Astrocyte (in vitro differentiated cells and primary cell): ENCODE data around the gene A4GALT. TPM values are rescaled to one million over a fixed set of nuclear protein-coding genes. Genes with fewer than 3 reads are reported as not detected.

Experiments
- DNase-seq: peaks from one replicate; pipeline ENCODE4 v3.0.0-alpha.2; 2010; ENCODE audit warnings: low read depth
- FAIRE-seq: peaks from 2 replicates; lab custom pipeline; 2011; peaks lifted over from hg19 to GRCh38; lab: Jason Lieb, UNC
- H2AFZ ChIP-seq: 2 replicates; pipeline ENCODE4 v1.6.0; 2012; ENCODE audit warnings: low read depth, low read length, inconsistent platforms
- H3K27ac ChIP-seq: 2 replicates; pipeline ENCODE4 v1.5.1; 2011; ENCODE audit warnings: low read depth, low read length, inconsistent platforms
- H3K27me3 ChIP-seq: 2 replicates; pipeline ENCODE4 v1.6.0; 2011; ENCODE audit warnings: low read length, inconsistent platforms; ENCODE audit not compliant: insufficient read depth
- H3K36me3 ChIP-seq: 2 replicates; pipeline ENCODE4 v1.5.1; 2011; ENCODE audit warnings: low read length, inconsistent platforms; ENCODE audit not compliant: insufficient read depth
- H3K4me1 ChIP-seq: 2 replicates; pipeline ENCODE4 v1.5.1; 2011; ENCODE audit warnings: low read length, inconsistent platforms; ENCODE audit not compliant: insufficient read depth
- H3K4me2 ChIP-seq: 2 replicates; pipeline ENCODE4 v1.6.0; 2012; ENCODE audit warnings: low read length, inconsistent platforms
- H3K4me3 ChIP-seq: 2 replicates; pipeline ENCODE4 v1.5.1; 2011; ENCODE audit warnings: low read depth, mild to moderate bottlenecking, low read length, inconsistent platforms; ENCODE audit not compliant: insufficient read depth
- H3K79me2 ChIP-seq: 2 replicates; pipeline ENCODE4 v1.6.0; 2012; ENCODE audit warnings: mild to moderate bottlenecking, low read length, inconsistent platforms; ENCODE audit not compliant: insufficient read depth
- H3K9ac ChIP-seq: 2 replicates; pipeline ENCODE4 v1.6.0; 2012; ENCODE audit warnings: mild to moderate bottlenecking, low read length, inconsistent platforms
- H3K9me3 ChIP-seq: 2 replicates; pipeline ENCODE4 v1.5.1; 2012; ENCODE audit warnings: low read depth, mild to moderate bottlenecking, low read length, inconsistent platforms; ENCODE audit not compliant: insufficient read depth
- H4K20me1 ChIP-seq: 2 replicates; pipeline ENCODE4 v1.6.0; 2012; ENCODE audit warnings: low read length, inconsistent platforms; ENCODE audit not compliant: insufficient read depth
- H3K27ac Mint-ChIP-seq: one replicate; pipeline ENCODE4 v1.8.0; 2021; ENCODE audit warnings: mild to moderate bottlenecking, mixed read lengths; ENCODE audit not compliant: unreplicated experiment
- H3K27me3 Mint-ChIP-seq: one replicate; pipeline ENCODE4 v1.8.0; 2021; ENCODE audit warnings: low read depth, mixed read lengths; ENCODE audit not compliant: unreplicated experiment
- H3K36me3 Mint-ChIP-seq: one replicate; pipeline ENCODE4 v1.8.0; 2021; ENCODE audit warnings: low read depth, mixed read lengths; ENCODE audit not compliant: unreplicated experiment
- H3K4me1 Mint-ChIP-seq: one replicate; pipeline ENCODE4 v1.8.0; 2021; ENCODE audit warnings: low read depth, mixed read lengths; ENCODE audit not compliant: unreplicated experiment
- H3K4me3 Mint-ChIP-seq: one replicate; pipeline ENCODE4 v1.8.0; 2021; ENCODE audit warnings: mild to moderate bottlenecking, moderate library complexity, mixed read lengths; ENCODE audit not compliant: unreplicated experiment
- H3K9me3 Mint-ChIP-seq: one replicate; pipeline ENCODE4 v1.8.0; 2021; ENCODE audit warnings: mild to moderate bottlenecking, mixed read lengths; ENCODE audit not compliant: unreplicated experiment
- EZH2 ChIP-seq: IDR thresholded peaks from 2 replicates; pipeline ENCODE4 v1.6.1; 2012; ENCODE audit warnings: mild to moderate bottlenecking, low read length, inconsistent platforms; ENCODE audit not compliant: insufficient read depth
- total RNA-seq: library from RNA; stranded (reverse); gene quantifications from 2 replicates; pipeline ENCODE4 v1.2.1, GENCODE V29; 2021
- TF ChIP-seq, protein P1 (sequence below): IDR thresholded peaks from 2 replicates; pipeline ENCODE4 v1.5.1; 2011; ENCODE audit warnings: low read depth, mild to moderate bottlenecking, inconsistent platforms, low read length, moderate library complexity; ENCODE audit not compliant: insufficient read depth

A4GALT gene
- total RNA-seq, 1 donor from 2014 or later: 1.9 TPM

DNA sequence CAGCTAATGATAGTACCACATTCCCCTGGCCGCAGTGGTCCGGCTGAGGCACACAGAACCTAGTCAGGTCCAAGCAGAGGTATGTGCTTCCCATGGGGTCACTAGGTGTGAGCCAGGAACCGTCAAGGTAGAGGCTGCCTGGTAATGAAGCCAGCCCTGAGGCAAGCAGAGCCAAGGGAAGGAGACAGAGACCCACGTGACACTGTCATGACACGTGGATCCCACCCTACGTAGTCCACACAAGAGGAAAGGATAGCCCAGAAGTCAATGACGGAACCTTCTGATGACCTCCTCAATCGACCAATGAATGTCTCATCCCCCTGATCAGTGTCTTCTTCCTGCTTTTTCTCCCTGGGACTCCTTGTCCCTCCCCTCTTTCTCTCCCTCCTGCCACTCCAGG, 19.0 kb downstream of the A4GALT start:
- H2AFZ ChIP-seq: no peak overlapping the region
- DNase-seq (no peak), FAIRE-seq (no peak)
- H3K36me3 ChIP-seq: no peaks in the 10 kb centered on the region
- H3K36me3 Mint-ChIP-seq: no peaks in the 10 kb centered on the region
- no peak overlapping the region for H3K4me3 ChIP-seq
- no peak overlapping the region for H3K27ac ChIP-seq
- H3K27me3 Mint-ChIP-seq: no peaks in the 10 kb centered on the region
- H3K4me3 Mint-ChIP-seq: no peak overlapping the region
- peaks cover 2% of the 10 kb centered on the region for H3K4me1 Mint-ChIP-seq
- H3K4me2 ChIP-seq: no peak overlapping the region
- H3K79me2 ChIP-seq: no peaks in the 10 kb centered on the region
- TF ChIP-seq, protein P1, sequence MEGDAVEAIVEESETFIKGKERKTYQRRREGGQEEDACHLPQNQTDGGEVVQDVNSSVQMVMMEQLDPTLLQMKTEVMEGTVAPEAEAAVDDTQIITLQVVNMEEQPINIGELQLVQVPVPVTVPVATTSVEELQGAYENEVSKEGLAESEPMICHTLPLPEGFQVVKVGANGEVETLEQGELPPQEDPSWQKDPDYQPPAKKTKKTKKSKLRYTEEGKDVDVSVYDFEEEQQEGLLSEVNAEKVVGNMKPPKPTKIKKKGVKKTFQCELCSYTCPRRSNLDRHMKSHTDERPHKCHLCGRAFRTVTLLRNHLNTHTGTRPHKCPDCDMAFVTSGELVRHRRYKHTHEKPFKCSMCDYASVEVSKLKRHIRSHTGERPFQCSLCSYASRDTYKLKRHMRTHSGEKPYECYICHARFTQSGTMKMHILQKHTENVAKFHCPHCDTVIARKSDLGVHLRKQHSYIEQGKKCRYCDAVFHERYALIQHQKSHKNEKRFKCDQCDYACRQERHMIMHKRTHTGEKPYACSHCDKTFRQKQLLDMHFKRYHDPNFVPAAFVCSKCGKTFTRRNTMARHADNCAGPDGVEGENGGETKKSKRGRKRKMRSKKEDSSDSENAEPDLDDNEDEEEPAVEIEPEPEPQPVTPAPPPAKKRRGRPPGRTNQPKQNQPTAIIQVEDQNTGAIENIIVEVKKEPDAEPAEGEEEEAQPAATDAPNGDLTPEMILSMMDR: no peak
- TF ChIP-seq EZH2: no peak
- H3K27ac Mint-ChIP-seq: no peak overlapping the region
- H4K20me1 ChIP-seq: no peaks in the 10 kb centered on the region
- no peak overlapping the region for H3K9ac ChIP-seq
- no peaks in the 10 kb centered on the region for H3K27me3 ChIP-seq
- no peaks in the 10 kb centered on the region for H3K9me3 ChIP-seq
- no peaks in the 10 kb centered on the region for H3K9me3 Mint-ChIP-seq
- H3K4me1 ChIP-seq: peaks cover 14% of the 10 kb centered on the region

DNA sequence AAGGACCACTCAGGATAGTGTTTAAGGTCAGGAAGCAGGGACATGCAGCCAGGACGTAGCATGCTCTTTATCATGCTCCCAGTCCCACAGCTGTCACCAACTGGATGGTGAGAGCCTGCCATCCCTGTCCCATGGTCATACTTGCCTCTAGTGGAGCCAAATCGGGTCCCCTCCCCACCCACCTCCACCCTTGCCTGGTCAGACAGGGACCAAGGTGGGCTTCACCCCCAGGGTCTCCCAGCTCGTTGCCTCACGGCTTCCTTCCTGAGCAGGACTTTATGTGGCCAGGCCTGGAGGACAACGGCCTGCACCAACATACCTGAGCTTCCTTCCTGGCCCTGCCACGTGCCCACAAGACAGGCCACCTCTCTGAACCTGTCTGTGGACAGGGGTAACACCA, 19.8 kb downstream of the A4GALT start:
- H3K36me3 Mint-ChIP-seq: no peaks in the 10 kb centered on the region
- Histone ChIP-seq H3K27me3 (no peaks in the 10 kb centered on the region), H2AFZ (no peak overlapping the region), H3K9ac (no peak overlapping the region), H3K27ac (no peak overlapping the region), H3K79me2 (no peaks in the 10 kb centered on the region), H3K4me1 (peaks cover 14% of the 10 kb centered on the region), H3K4me2 (no peak overlapping the region), H3K36me3 (no peaks in the 10 kb centered on the region), H4K20me1 (no peaks in the 10 kb centered on the region), H3K9me3 (no peaks in the 10 kb centered on the region), H3K4me3 (no peak overlapping the region)
- H3K27ac Mint-ChIP-seq: no peak overlapping the region
- FAIRE-seq (no peak), DNase-seq (no peak)
- no peak overlapping the region for H3K4me3 Mint-ChIP-seq
- no peaks in the 10 kb centered on the region for H3K27me3 Mint-ChIP-seq
- no peak for TF ChIP-seq EZH2
- TF ChIP-seq, protein P1: no peak
- peaks cover 2% of the 10 kb centered on the region for H3K4me1 Mint-ChIP-seq
- no peaks in the 10 kb centered on the region for H3K9me3 Mint-ChIP-seq

DNA sequence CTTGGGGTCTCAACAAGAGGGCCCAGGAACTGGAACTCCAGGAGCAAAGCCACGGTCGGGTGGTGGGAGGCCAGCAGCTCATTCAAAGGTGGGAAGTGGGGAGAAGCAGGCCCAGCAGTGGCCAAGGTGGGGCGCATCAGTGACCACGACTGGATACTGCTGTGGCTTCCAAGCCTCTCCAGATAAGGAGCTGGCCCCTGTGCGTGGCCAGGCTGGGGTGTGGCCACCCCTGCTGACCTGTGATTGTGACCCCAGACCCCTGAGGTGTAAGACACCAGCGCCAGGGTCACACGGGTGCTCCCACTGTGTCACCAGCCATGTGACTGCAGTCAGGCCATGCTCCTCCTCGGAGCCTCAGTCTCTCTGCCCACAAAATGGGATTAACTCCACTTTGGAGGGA, 20.3 kb downstream of the A4GALT start:
- Histone ChIP-seq H3K9ac (no peak overlapping the region), H3K79me2 (no peaks in the 10 kb centered on the region), H3K4me2 (no peak overlapping the region), H3K4me1 (peaks cover 14% of the 10 kb centered on the region), H3K9me3 (no peaks in the 10 kb centered on the region), H2AFZ (no peak overlapping the region), H3K27me3 (no peaks in the 10 kb centered on the region), H3K36me3 (no peaks in the 10 kb centered on the region), H3K27ac (no peak overlapping the region), H3K4me3 (no peak overlapping the region), H4K20me1 (no peaks in the 10 kb centered on the region)
- no peak overlapping the region for H3K27ac Mint-ChIP-seq
- no peaks in the 10 kb centered on the region for H3K27me3 Mint-ChIP-seq
- no peaks in the 10 kb centered on the region for H3K9me3 Mint-ChIP-seq
- FAIRE-seq (no peak), DNase-seq (no peak)
- no peaks in the 10 kb centered on the region for H3K36me3 Mint-ChIP-seq
- H3K4me1 Mint-ChIP-seq: peaks cover 2% of the 10 kb centered on the region
- H3K4me3 Mint-ChIP-seq: no peak overlapping the region
- no peak for TF ChIP-seq EZH2
- TF ChIP-seq, protein P1: no peak
